PFSK-1 (cell line): ENCODE results near the gene PNPLA7.

ENCODE experiments used
- FOXP2 ChIP-seq: optimal IDR thresholded peaks from 2 replicates; pipeline ENCODE3; 2011; ENCODE audit warnings: borderline replicate concordance, control low read depth, inconsistent platforms; ENCODE audit not compliant: insufficient read depth; ENCODE audit errors: extremely low read length, extremely low read depth
- POLR2AphosphoS5 ChIP-seq: IDR thresholded peaks from 2 replicates; pipeline ENCODE4 v1.6.1; 2012; ENCODE audit warnings: low read depth, mild to moderate bottlenecking, control low read depth, low read length, moderate library complexity
- SIN3A ChIP-seq: IDR thresholded peaks from 2 replicates; pipeline ENCODE4 v1.6.1; 2012; ENCODE audit warnings: mild to moderate bottlenecking, low read length, moderate library complexity, borderline replicate concordance; ENCODE audit not compliant: insufficient read depth
- TAF1 ChIP-seq: IDR thresholded peaks from 2 replicates; pipeline ENCODE4 v1.6.1; 2012; ENCODE audit warnings: low read length, control low read depth, borderline replicate concordance; ENCODE audit not compliant: insufficient read depth
- TF ChIP-seq, protein P1 (sequence below), 2 experiments: IDR thresholded peaks; 2 replicates each; pipeline versions ENCODE4 v1.6.1 to v1.8.0; 2011 to 2012; ENCODE audit warnings: low read depth in 2 of 2, low read length in 2 of 2, control low read depth in 1 of 2, inconsistent platforms in 1 of 2, mild to moderate bottlenecking in 1 of 2, moderate library complexity in 1 of 2; ENCODE audit not compliant: insufficient read depth in 1 of 2

PNPLA7 gene

DNA sequence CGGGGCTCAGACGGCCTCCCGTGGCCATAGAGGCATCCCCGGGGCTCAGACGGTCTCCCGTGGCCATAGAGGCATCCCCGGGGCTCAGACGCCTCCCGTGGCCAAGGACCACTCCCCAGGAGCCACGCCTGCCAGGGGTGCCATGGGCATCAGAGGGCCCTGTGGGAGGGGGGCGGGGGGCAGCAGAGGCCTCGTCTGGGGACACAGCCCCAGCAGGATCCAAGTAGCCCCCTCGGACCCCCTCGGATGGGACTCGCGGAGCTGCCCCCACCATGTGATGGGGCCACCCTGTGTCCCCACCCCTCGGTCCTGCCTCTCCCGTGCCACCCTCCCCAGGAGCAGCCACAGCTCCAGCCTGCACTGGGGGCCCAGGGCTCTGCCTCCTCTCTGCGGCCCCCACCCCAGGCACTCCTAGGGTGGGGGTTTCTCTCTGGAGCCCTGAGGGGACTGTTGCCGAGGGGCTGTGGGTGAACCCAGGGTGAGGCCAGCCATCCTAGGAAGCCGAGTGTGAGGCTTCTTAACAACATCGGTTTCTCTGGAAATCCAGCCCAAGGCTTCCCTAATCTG is 111.5 kb downstream of the PNPLA7 start:
- TF ChIP-seq TAF1 (no peak), POLR2AphosphoS5 (no peak)
- TF ChIP-seq, protein P1, sequence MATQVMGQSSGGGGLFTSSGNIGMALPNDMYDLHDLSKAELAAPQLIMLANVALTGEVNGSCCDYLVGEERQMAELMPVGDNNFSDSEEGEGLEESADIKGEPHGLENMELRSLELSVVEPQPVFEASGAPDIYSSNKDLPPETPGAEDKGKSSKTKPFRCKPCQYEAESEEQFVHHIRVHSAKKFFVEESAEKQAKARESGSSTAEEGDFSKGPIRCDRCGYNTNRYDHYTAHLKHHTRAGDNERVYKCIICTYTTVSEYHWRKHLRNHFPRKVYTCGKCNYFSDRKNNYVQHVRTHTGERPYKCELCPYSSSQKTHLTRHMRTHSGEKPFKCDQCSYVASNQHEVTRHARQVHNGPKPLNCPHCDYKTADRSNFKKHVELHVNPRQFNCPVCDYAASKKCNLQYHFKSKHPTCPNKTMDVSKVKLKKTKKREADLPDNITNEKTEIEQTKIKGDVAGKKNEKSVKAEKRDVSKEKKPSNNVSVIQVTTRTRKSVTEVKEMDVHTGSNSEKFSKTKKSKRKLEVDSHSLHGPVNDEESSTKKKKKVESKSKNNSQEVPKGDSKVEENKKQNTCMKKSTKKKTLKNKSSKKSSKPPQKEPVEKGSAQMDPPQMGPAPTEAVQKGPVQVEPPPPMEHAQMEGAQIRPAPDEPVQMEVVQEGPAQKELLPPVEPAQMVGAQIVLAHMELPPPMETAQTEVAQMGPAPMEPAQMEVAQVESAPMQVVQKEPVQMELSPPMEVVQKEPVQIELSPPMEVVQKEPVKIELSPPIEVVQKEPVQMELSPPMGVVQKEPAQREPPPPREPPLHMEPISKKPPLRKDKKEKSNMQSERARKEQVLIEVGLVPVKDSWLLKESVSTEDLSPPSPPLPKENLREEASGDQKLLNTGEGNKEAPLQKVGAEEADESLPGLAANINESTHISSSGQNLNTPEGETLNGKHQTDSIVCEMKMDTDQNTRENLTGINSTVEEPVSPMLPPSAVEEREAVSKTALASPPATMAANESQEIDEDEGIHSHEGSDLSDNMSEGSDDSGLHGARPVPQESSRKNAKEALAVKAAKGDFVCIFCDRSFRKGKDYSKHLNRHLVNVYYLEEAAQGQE (IDR thresholded peaks at IDR 0.05; ENCODE audit: insufficient read depth in 1 of 2, low read depth in 2 of 2, low read length in 2 of 2), result no peak

DNA sequence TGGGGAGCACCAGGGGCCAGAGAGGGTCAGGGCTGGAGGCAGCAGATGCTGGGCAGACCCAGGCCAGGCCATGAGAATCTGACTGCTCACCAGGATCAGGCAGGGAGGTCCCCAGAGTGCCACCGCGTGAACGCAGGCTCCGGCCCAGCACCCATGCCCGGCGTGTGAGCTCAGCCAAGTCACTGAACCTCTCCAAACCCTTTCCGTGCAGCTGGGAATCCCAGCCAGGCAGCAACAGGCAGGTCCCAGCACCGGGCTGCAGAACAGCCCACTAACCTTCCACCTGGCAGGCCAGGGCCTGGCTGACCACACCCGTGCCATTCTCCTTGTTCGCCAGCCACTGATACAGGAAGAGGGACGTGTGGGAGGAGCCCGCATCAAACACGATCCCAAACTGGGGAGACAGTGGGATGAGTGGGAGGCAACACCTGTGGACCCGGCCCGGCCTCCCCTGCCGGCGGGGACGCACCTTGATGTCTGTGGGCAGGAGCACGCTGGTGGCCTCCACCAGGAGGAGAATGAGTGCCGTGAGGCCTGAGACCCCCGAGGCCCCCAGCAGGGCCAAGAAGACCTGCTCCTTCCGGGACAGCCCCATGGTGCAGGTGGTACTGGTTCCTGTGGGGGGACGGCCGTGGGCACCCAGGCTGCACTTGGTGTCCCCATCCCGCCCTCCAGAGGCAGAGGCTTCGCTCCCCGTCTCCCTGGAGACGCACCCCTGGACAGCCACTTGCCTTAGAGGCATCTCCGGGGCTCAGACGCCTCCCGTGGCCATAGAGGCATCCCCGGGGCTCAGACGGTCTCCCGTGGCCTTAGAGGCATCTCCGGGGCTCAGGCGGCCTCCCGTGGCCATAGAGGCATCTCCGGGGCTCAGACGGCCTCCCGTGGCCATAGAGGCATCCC is 112.3 kb downstream of the PNPLA7 start:
- TF ChIP-seq POLR2AphosphoS5 (no peak), FOXP2 (no peak), SIN3A (no peak), TAF1 (no peak)
- TF ChIP-seq, protein P1 (IDR thresholded peaks at IDR 0.05; ENCODE audit: insufficient read depth in 1 of 2, low read depth in 2 of 2, low read length in 2 of 2), result no peak

DNA sequence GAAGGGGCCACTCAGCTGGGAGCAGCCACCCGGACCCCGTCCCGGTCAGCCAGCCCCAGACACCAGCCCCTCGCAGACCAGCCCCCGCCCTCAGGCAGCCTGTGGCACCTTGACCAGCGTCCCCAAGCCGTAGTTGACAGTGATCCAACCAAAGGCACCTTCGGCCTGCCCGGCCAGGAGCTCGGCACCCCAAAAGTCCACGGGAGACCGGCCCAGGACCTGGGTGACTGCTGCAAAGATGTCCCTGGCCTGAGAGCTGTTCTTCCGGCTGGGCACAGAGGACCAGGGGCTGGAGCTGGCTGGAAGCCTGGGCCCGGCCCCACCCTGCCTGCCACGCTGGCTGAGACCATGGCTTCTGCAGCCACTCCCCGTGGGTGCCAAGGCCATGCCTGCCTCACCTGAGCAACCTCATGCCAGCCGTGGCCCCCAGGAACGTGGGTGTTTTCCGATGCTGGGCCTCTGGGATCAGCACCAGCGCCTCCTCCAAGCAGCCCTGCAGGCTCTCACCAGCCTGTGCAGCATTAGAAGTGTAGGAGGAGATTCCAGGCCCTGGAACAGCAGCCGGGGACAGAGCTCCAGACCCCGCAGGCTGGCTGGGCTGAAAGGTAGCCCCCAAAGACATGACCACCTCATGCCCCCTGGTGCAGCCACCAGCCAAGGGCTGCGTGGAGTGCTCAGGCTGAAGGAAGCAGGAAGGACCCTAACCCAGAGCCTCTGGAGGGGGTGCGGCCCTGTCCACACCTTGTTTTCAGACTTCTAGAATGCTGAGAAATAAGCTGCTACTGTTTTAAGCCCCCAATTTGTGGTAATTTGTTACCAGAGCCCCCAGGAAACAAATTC is 113.2 kb downstream of the PNPLA7 start:
- TF ChIP-seq, protein P1 (IDR thresholded peaks at IDR 0.05; ENCODE audit: insufficient read depth in 1 of 2, low read depth in 2 of 2, low read length in 2 of 2), result no peak
- TF ChIP-seq TAF1 (no peak), POLR2AphosphoS5 (no peak), FOXP2 (no peak), SIN3A (no peak)

GRCh38 chr9:137435980-137436760 is 114.0 kb downstream of the PNPLA7 start:
- no peak for TF ChIP-seq FOXP2
- no peak for TF ChIP-seq SIN3A
- no peak for TF ChIP-seq POLR2AphosphoS5
- TF ChIP-seq, protein P1 (IDR thresholded peaks at IDR 0.05; ENCODE audit: insufficient read depth in 1 of 2, low read depth in 2 of 2, low read length in 2 of 2), result no peak
- TF ChIP-seq TAF1, result no peak
